Muscle of leg (tissue), 11 donors: ENCODE data around the gene TUBG2. TPM values are rescaled to one million over a fixed set of nuclear protein-coding genes. Genes with fewer than 3 reads are reported as not detected.
A peak's percentile ranks its signal among the peaks of the same experiment; 100 is the strongest.
"Not testable (repeated sequence)": the region's sequence is repeated elsewhere in the genome, so short reads cannot be mapped to it uniquely, and the experiment has no call there.

Experiments
- DNase-seq: peaks from one replicate; pipeline ENCODE4 v3.0.0; 2013
- H3K27ac ChIP-seq: one replicate; pipeline ENCODE4 v1.5.1; 2013; ENCODE audit warnings: mild to moderate bottlenecking, low read length, control low read depth
- H3K27me3 ChIP-seq: one replicate; pipeline ENCODE4 v1.6.1; 2013; ENCODE audit warnings: low read length; ENCODE audit not compliant: control insufficient read depth, insufficient read depth
- H3K36me3 ChIP-seq: one replicate; pipeline ENCODE4 v1.6.1; 2013; ENCODE audit warnings: low read length; ENCODE audit not compliant: control insufficient read depth, insufficient read depth
- H3K4me1 ChIP-seq: one replicate; pipeline ENCODE4 v1.6.1; 2013; ENCODE audit warnings: low read length; ENCODE audit not compliant: control insufficient read depth, insufficient read depth
- H3K4me3 ChIP-seq: one replicate; pipeline ENCODE4 v1.5.1; 2013; ENCODE audit warnings: low read length, control low read depth
- H3K9me3 ChIP-seq: replicated peaks from 2 replicates; pipeline ENCODE4 v1.6.1; 2013; ENCODE audit warnings: low read depth, low read length; ENCODE audit not compliant: control insufficient read depth
- WGBS: methylation state at CpG from one replicate; pipeline ENCODE4 v1.1.5; 2013; ENCODE audit warnings: missing lambda C conversion rate; ENCODE audit not compliant: insufficient coverage; 5-methylcytosine and 5-hydroxymethylcytosine counted together
- polyA plus RNA-seq, 8 donors: library from polyadenylated mRNA; unstranded; fragments of 120-200 nt; gene quantifications; one replicate each; pipeline versions ENCODE4 v1.2.1 to v1.2.3, GENCODE V29; 2013; ENCODE audit warnings: inconsistent platforms in 1 of 8, low replicate concordance in 1 of 8; ENCODE audit not compliant: insufficient read length in 8 of 8, insufficient read depth in 1 of 8
- total RNA-seq: library from RNA; stranded (reverse); fragments of 120-200 nt; gene quantifications from one replicate; pipeline ENCODE4 v1.2.4, GENCODE V29; 2013

TUBG2 gene
- total and polyA plus RNA-seq, 9 donors, result 8.7 to 19.2 (median 14.1) TPM

DNA sequence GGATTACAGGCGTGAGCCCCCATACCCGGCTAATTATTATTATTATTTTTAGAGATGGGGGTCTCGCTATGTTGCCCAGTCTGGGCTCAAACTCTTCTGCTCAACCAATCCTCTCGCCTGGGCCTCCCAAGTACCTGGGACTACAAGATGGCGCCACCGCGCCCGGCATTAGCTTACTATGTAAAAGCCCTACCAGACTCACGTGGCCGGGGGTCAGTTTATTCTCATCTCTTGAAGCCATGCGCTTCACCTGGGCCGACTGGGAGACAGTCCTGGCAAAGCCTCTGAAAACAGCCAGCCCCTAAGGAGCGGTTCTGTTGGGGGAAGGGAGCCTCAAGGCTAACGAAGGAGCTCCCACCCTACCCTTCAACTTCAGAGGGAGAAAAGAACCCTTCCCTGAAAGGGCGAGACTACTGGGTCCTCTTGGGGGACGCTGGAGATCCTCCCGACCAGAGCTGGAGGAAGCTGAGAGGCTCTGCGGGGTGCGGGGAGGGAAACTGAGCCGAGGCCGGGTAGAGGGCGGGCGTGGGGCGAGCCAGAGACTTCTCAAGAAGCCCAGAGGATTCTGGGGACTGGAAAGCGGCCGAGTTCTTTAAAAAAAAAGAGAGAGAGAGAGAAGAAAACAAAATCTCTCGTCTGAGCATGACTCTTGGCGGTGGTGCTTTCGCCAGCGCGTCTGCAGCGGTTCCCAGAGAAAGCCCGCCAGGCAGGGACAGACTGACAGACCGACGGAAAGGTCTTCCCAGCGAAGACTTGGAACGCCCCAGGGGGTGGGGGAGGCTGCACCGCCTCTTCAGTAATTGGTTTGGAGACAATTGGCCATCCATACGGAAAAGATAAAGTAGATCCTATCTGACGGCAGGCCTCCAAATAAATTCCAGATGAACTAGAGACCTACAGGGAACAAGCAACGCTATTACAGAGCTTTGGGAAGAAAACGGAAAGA is 5.6 kb upstream of the TUBG2 start:
- Histone ChIP-seq H3K27ac (peak overlapping the region; percentile 88), H3K27me3 (peaks cover 7% of the 10 kb centered on the region), H3K4me1 (peaks cover 15% of the 10 kb centered on the region), H3K4me3 (peak overlapping the region; percentile 41), H3K36me3 (no peaks in the 10 kb centered on the region), H3K9me3 (no peaks in the 10 kb centered on the region)
- DNase-seq, result peak; percentile 96
- WGBS, result 4% methylated on average over 23 of the region's 42 CpGs

DNA sequence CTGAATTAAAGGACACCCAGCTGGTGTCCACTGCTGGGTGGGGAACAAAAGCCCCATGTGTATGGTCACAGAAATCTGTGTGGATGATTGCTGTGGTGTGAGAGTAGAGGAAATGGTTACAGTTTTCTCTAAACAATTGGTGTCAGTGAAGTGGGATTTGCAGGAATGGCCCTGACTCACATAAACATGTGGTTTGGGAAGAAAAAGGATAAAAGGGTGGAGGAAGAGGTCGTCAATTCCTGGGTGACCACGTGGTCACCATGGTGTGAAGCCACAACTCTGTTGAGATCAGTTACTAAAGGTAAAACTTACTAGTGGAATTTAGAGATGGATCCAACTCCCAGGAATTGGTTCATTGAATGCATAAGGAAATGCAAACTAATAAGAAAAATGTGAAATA is 3.6 kb upstream of the TUBG2 start:
- no peaks in the 10 kb centered on the region for H3K36me3 ChIP-seq
- peaks cover 18% of the 10 kb centered on the region for H3K4me1 ChIP-seq
- no peak overlapping the region for H3K4me3 ChIP-seq
- no peak for DNase-seq
- H3K27me3 ChIP-seq, result peaks cover 7% of the 10 kb centered on the region
- no peak overlapping the region for H3K27ac ChIP-seq
- no peaks in the 10 kb centered on the region for H3K9me3 ChIP-seq
- WGBS, result 58% methylated on average over 2 of the region's 2 CpGs

DNA sequence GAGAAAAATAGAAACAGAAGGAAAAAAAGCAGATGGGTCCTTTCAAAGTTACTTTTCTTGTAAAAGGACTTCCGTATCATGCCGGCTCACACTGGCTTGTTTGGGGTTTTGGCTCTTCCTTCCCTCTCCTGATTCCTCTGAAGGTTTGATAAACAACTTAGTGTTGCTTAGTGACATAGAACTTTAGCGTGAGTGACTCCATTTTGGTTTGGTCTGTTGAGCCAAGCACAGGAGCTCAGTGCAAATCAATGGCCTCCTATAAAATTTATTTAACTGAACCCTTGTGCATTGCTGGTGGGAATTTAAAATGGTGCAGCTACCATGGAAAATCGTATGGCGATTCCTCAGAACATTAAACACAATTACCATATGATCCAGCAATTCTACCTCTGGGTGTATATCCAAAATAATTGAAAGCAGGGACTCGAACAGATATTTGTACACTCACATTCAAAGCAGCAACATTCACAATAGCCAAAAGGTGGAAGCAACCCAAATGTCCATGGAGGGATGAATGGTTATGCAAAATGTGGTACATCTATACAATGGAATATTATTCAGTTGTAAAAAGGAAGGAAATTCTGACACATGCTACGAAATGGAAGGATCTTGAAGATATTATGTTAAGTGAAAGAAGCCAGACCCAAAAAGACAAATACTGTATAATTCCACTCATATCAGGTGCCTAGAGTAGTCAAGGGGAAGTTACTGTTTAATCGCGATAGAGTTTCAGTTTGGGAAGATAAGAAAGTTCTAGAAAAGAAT is 1.1 kb upstream of the TUBG2 start:
- DNase-seq, result no peak
- Histone ChIP-seq H3K4me3 (no peak overlapping the region), H3K36me3 (peaks cover 13% of the 10 kb centered on the region), H3K27me3 (peaks cover 7% of the 10 kb centered on the region), H3K27ac (no peak overlapping the region), H3K9me3 (no peaks in the 10 kb centered on the region), H3K4me1 (peaks cover 21% of the 10 kb centered on the region)
- 100% methylated on average over 2 of the region's 9 CpGs for WGBS

DNA sequence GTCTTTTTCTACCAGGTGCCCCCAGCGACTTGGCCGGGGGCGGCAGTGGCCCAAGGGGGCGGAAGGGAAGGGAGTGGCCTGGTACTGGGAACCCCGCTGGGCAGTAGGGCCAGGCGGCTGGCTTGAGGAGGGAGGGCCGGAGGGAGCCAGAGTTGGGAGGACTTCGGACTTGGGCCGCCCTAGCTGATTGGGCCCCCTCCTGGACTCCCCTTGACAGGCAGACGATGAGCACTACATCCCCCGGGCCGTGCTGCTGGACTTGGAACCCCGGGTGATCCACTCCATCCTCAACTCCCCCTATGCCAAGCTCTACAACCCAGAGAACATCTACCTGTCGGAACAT is 819 bp downstream of the TUBG2 start:
- H3K4me1 ChIP-seq, H3K27me3 ChIP-seq, H3K4me3 ChIP-seq, H3K27ac ChIP-seq, DNase-seq, H3K9me3 ChIP-seq: not testable (repeated sequence)
- WGBS, result no CpG with 5 or more reads among the region's 14 CpGs
- H3K36me3 ChIP-seq, result peaks cover 25% of the 10 kb centered on the region

DNA sequence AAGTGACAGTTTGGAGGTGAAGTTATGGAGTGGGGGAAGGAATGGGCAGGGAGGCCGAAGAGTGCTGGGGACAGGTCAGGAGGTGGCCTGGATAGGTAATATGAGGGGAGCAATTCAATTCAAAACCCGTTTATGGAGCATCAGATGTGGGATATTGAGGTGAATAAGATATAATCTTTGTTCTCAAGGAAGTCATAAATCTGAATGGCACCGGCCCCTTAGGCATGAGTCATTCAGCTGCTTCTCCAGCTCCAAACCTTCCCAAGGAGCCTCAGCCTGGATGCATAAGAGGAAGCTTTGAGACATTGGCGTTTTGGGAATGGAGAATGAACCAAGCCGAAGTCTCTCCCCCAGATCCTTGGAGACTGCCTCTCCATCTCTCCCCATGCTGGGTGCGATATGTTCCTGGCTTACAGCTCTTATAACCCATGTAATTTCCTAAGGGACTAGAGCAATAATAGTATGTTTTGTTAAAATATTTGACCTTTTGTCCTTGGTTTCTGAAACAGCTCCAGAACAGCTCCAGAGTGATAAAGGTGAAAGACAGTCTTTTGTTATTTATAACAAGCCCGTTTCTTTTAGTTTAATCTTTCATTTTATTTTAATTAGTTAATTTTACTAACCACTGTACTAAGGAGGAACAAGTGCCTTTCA is 1.7 kb downstream of the TUBG2 start:
- DNase-seq, result no peak
- H3K4me3 ChIP-seq, result no peak overlapping the region
- peaks cover 32% of the 10 kb centered on the region for H3K36me3 ChIP-seq
- WGBS, result 100% methylated on average over 1 of the region's 7 CpGs
- no peak overlapping the region for H3K27ac ChIP-seq
- H3K9me3 ChIP-seq, result no peaks in the 10 kb centered on the region
- no peaks in the 10 kb centered on the region for H3K27me3 ChIP-seq
- peaks cover 6% of the 10 kb centered on the region for H3K4me1 ChIP-seq

DNA sequence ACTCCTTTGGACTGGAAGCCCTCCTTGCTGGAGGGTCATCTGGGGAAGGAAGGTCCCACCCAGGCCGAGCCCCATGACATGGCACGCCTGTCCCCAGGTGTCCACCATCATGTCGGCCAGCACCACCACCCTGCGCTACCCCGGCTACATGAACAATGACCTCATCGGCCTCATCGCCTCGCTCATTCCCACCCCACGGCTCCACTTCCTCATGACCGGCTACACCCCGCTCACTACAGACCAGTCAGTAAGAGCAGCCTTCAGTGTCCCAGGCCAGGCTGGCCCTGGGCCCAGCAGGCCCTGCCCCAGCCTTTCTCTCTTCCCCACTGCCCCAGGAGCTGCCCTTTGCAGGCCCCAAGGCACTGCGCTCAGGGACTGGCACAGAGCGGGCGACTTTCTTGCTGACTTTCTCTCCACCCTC is 6.5 kb downstream of the TUBG2 start:
- no peaks in the 10 kb centered on the region for H3K27me3 ChIP-seq
- H3K36me3 ChIP-seq, result peaks cover 73% of the 10 kb centered on the region
- H3K4me1 ChIP-seq, result peaks cover 36% of the 10 kb centered on the region
- WGBS, result 87% methylated on average over 14 of the region's 14 CpGs
- DNase-seq, result no peak
- H3K9me3 ChIP-seq, result no peaks in the 10 kb centered on the region
- no peak overlapping the region for H3K27ac ChIP-seq
- H3K4me3 ChIP-seq, result no peak overlapping the region

DNA sequence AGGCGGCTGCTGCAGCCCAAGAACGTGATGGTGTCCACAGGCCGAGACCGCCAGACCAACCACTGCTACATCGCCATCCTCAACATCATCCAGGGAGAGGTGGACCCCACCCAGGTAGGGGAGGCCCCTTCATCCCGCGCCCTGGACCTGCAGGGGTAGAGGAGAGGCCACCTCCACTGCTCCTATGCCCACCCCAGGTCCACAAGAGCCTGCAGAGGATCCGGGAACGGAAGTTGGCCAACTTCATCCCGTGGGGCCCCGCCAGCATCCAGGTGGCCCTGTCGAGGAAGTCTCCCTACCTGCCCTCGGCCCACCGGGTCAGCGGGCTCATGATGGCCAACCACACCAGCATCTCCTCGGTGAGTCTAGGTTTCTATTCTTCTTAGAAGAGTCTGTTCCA is 7.0 kb downstream of the TUBG2 start:
- not testable (repeated sequence) for H3K27ac ChIP-seq, H3K27me3 ChIP-seq, H3K4me3 ChIP-seq, H3K9me3 ChIP-seq, DNase-seq
- WGBS, result 81% methylated on average over 9 of the region's 16 CpGs
- peaks cover 36% of the 10 kb centered on the region for H3K4me1 ChIP-seq
- H3K36me3 ChIP-seq, result peaks cover 78% of the 10 kb centered on the region

DNA sequence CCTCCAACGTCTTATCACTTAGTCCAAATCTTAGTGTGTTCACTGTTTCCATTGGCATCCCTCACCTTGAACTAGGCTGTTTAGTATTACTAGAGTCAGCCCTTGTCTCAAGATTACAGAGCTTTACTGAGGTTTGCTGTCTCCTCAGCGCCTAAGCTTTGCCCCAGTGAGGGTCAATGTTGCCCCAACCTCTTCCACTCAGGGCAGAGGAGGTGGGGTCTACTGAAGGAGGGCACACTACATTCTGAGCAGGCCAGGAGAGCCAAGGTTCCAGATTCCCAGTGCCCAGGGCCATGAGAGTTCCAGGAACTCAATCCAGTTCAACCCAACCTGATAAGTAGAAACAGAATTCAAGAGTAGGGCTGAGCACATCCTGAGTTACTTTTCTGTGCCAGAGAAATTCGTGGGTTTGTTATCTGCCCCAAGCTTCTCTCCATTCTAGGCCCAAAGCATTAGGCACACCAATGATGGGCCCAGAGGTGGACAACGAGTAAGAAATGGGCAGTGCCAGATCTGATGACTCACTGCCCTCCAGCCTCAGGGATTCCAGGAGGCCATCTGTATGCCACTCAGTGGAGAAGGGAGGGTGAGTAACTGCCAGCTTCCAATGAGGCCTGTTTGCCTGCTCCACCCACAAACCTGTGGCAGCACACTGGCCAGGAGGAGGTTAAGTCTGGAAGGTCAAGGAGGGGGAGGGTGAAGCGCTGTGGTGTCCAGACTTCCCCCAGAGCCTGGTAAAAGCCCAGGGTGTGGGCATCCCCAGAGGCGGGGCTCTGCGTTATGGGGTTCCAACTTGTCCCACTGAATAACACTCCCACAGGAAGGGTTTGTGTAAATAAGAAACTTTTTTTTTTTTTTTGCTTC is 8.2 kb downstream of the TUBG2 start:
- Histone ChIP-seq H3K4me1 (peaks cover 43% of the 10 kb centered on the region), H3K27ac (peak overlapping the region; percentile 52), H3K9me3 (no peaks in the 10 kb centered on the region), H3K36me3 (peaks cover 81% of the 10 kb centered on the region), H3K4me3 (no peak overlapping the region), H3K27me3 (peaks cover 10% of the 10 kb centered on the region)
- no CpG with 5 or more reads among the region's 7 CpGs for WGBS
- peak; percentile 50 for DNase-seq

DNA sequence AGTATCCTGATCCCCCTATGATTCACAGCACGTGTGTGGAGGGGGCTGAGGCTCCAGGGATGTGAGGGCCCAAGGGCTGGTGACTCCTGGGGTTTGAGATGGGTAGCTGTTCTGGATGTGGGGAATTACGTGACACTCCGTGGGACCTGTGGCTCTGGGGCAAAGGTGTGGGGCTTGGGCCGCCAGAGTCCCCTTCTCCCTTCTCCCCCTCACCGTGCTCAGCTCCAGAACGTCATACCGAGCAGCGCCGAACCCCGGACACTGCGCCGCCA is 10.6 kb downstream of the TUBG2 start:
- DNase-seq, result no peak
- H3K27me3 ChIP-seq, result peaks cover 15% of the 10 kb centered on the region
- H3K9me3 ChIP-seq, result no peaks in the 10 kb centered on the region
- H3K36me3 ChIP-seq, result peaks cover 87% of the 10 kb centered on the region
- 54% methylated on average over 8 of the region's 12 CpGs for WGBS
- H3K4me3 ChIP-seq, result no peak overlapping the region
- peaks cover 59% of the 10 kb centered on the region for H3K4me1 ChIP-seq
- H3K27ac ChIP-seq, result no peak overlapping the region
